Caco-2 (cell line): ENCODE results near the gene PCNA. TPM values are rescaled to one million over a fixed set of nuclear protein-coding genes. Genes with fewer than 3 reads are reported as not detected.

ENCODE experiments used
- BruUV-seq: library from RNA; stranded (reverse); fragments of 400-500 nt; replicated peaks from 2 replicates; lab custom pipeline; 2021; lab: Mats Ljungman, UMichigan
- CTCF ChIA-PET: fragments of 300-600 bp; sonication (Branson Sonifier 250); formaldehyde crosslinking; loops from one replicate; lab custom pipeline; 2022; ENCODE audit warnings: antibody characterized with exemption; lab: Charles Lee
- POLR2A ChIA-PET: fragments of 300-600 bp; sonication (Branson Sonifier 250); formaldehyde crosslinking; loops from one replicate; lab custom pipeline; 2022; ENCODE audit warnings: antibody characterized with exemption; lab: Charles Lee
- DNase-seq, 2 experiments: peaks; one replicate each; pipeline versions ENCODE4 v3.0.0 to v3.0.0-alpha.2; 2020 to 2022
- H3K27me3 ChIP-seq: replicated peaks from 2 replicates; pipeline ENCODE4 v1.6.0; 2011; ENCODE audit warnings: low read length; ENCODE audit not compliant: control insufficient read depth, insufficient read depth
- H3K36me3 ChIP-seq: 2 replicates; pipeline ENCODE4 v1.5.1; 2011; ENCODE audit warnings: low read length; ENCODE audit not compliant: control insufficient read depth, insufficient read depth
- H3K4me1 ChIP-seq: fragments of 250-450 bp; sonication (Bioruptor Pico); 2 replicates; pipeline ENCODE4 v1.5.1; 2020; ENCODE audit warnings: mild to moderate bottlenecking
- H3K4me3 ChIP-seq: 2 replicates; pipeline ENCODE4 v1.5.1; 2011; ENCODE audit warnings: low read depth, mild to moderate bottlenecking, control low read depth, low read length
- H3K9me3 ChIP-seq: fragments of 250-450 bp; sonication (Bioruptor Pico); 2 replicates; pipeline ENCODE4 v1.5.1; 2020; ENCODE audit warnings: mild to moderate bottlenecking, moderate library complexity
- H3K27ac Mint-ChIP-seq: one replicate; pipeline ENCODE4 v1.8.0; 2022; ENCODE audit warnings: mixed read lengths; ENCODE audit not compliant: unreplicated experiment
- H3K27me3 Mint-ChIP-seq: one replicate; pipeline ENCODE4 v1.8.0; 2022; ENCODE audit warnings: mixed read lengths; ENCODE audit not compliant: insufficient read depth, unreplicated experiment
- H3K36me3 Mint-ChIP-seq: one replicate; pipeline ENCODE4 v1.8.0; 2022; ENCODE audit warnings: mild to moderate bottlenecking, mixed read lengths; ENCODE audit not compliant: insufficient read depth, unreplicated experiment
- H3K4me1 Mint-ChIP-seq: one replicate; pipeline ENCODE4 v1.8.0; 2022; ENCODE audit warnings: low read depth, mixed read lengths; ENCODE audit not compliant: unreplicated experiment
- H3K4me3 Mint-ChIP-seq: one replicate; pipeline ENCODE4 v1.8.0; 2022; ENCODE audit warnings: mild to moderate bottlenecking, moderate library complexity, mixed read lengths; ENCODE audit not compliant: unreplicated experiment
- H3K9me3 Mint-ChIP-seq: one replicate; pipeline ENCODE4 v1.8.0; 2022; ENCODE audit warnings: mixed read lengths; ENCODE audit not compliant: unreplicated experiment
- CTCF ChIP-seq, 2 experiments: fragments of 200-600 bp in 1 of 2; IDR thresholded peaks; 1 replicate in 1 of 2; 2 replicates in 1 of 2; pipeline versions ENCODE4 v1.5.1 to v1.8.0; 2011 to 2022; ENCODE audit warnings: antibody characterized with exemption in 1 of 2, control low read depth in 1 of 2, inconsistent platforms in 1 of 2, low read depth in 1 of 2, low read length in 1 of 2, mild to moderate bottlenecking in 1 of 2, moderate library complexity in 1 of 2; ENCODE audit not compliant: insufficient read depth in 1 of 2, severe bottlenecking in 1 of 2, unreplicated experiment in 1 of 2
- intact Hi-C: fragments of 100-400 bp; cut with micrococcal nuclease; formaldehyde crosslinking; loops from one replicate; pipeline ENCODE4 v1.10.0; 2022; ENCODE audit not compliant: unreplicated experiment
- total RNA-seq: library from RNA; stranded (reverse); gene quantifications from 2 replicates; pipeline ENCODE4 v1.2.3, GENCODE V29; 2022

The PCNA gene
- total RNA-seq, 1 experiment from 2014 or later: 258 TPM

GRCh38 chr20:5159928-5160327, 40.2 kb upstream of the PCNA start:
- H3K27ac Mint-ChIP-seq: no peak overlapping the region
- Histone ChIP-seq H3K4me3 (no peak overlapping the region), H3K9me3 (no peaks in the 10 kb centered on the region), H3K4me1 (no peaks in the 10 kb centered on the region), H3K27me3 (no peaks in the 10 kb centered on the region), H3K36me3 (no peaks in the 10 kb centered on the region)
- TF ChIP-seq CTCF (IDR thresholded peaks at IDR 0.05; ENCODE audit: insufficient read depth in 1 of 2, low read depth in 1 of 2, low read length in 1 of 2, severe bottlenecking in 1 of 2, unreplicated experiment in 1 of 2): no peak
- no peaks in the 10 kb centered on the region for H3K9me3 Mint-ChIP-seq
- peaks cover 6% of the 10 kb centered on the region for H3K4me1 Mint-ChIP-seq
- CTCF ChIA-PET: interaction anchor here (1.2 kb wide), 1 partner anchor 34 kb away, joined by 3 read pairs; no protein-coding TSS in a partner anchor
- POLR2A ChIA-PET: no interaction called here
- H3K27me3 Mint-ChIP-seq: no peaks in the 10 kb centered on the region
- intact Hi-C loops: no loop called here
- no peak overlapping the region for H3K4me3 Mint-ChIP-seq
- no TSS peak for BruUV-seq
- no peak for DNase-seq
- peaks cover 4% of the 10 kb centered on the region for H3K36me3 Mint-ChIP-seq

GRCh38 chr20:5156675-5157448, 37.1 kb upstream of the PCNA start:
- ChIA-PET CTCF (interaction anchor here (0.7 to 1.0 kb wide), 2 partner anchors 30 to 35 kb away, joined by 3 read pairs; partner anchors contain the start of gene CDS2), POLR2A (no interaction called here)
- Histone ChIP-seq H3K36me3 (no peaks in the 10 kb centered on the region), H3K9me3 (no peaks in the 10 kb centered on the region), H3K27me3 (no peaks in the 10 kb centered on the region), H3K4me3 (no peak overlapping the region), H3K4me1 (peaks cover 14% of the 10 kb centered on the region)
- no peak overlapping the region for H3K4me3 Mint-ChIP-seq
- H3K36me3 Mint-ChIP-seq: peaks cover 4% of the 10 kb centered on the region
- BruUV-seq: no TSS peak
- peaks cover 13% of the 10 kb centered on the region for H3K4me1 Mint-ChIP-seq
- DNase-seq: no peak
- H3K27me3 Mint-ChIP-seq: no peaks in the 10 kb centered on the region
- H3K27ac Mint-ChIP-seq: peak overlapping the region; percentile 5
- intact Hi-C loops: no loop called here
- no peaks in the 10 kb centered on the region for H3K9me3 Mint-ChIP-seq
- no peak for TF ChIP-seq CTCF (IDR thresholded peaks at IDR 0.05; ENCODE audit: insufficient read depth in 1 of 2, low read depth in 1 of 2, low read length in 1 of 2, severe bottlenecking in 1 of 2, unreplicated experiment in 1 of 2)

- peaks cover 13% of the 10 kb centered on the region for H3K4me1 Mint-ChIP-seq
- Histone ChIP-seq H3K27me3 (no peaks in the 10 kb centered on the region), H3K4me1 (peaks cover 17% of the 10 kb centered on the region), H3K9me3 (no peaks in the 10 kb centered on the region), H3K36me3 (no peaks in the 10 kb centered on the region), H3K4me3 (no peak overlapping the region)
- POLR2A ChIA-PET: no interaction called here
- TF ChIP-seq CTCF (IDR thresholded peaks at IDR 0.05; ENCODE audit: insufficient read depth in 1 of 2, low read depth in 1 of 2, low read length in 1 of 2, severe bottlenecking in 1 of 2, unreplicated experiment in 1 of 2): no peak
- intact Hi-C loops: no loop called here
- H3K27me3 Mint-ChIP-seq: no peaks in the 10 kb centered on the region
- peaks cover 4% of the 10 kb centered on the region for H3K36me3 Mint-ChIP-seq
- H3K27ac Mint-ChIP-seq: peak overlapping the region; percentile 0
- no peaks in the 10 kb centered on the region for H3K9me3 Mint-ChIP-seq
- no peak for DNase-seq
- H3K4me3 Mint-ChIP-seq: no peak overlapping the region
- BruUV-seq: no TSS peak
- CTCF ChIA-PET: interaction anchor here (1.5 kb wide), 1 partner anchor 29 kb away, joined by 5 read pairs; the partner anchor contains the start of gene CDS2
Observed at GRCh38 chr20:5155404-5155803, 35.6 kb upstream of the PCNA start.
